Psoas muscle (tissue), 8 donors: ENCODE data around the gene TJP1. TPM values are rescaled to one million over a fixed set of nuclear protein-coding genes. Genes with fewer than 3 reads are reported as not detected.
A peak's percentile ranks its signal among the peaks of the same experiment; 100 is the strongest.
"Not testable (repeated sequence)": the region's sequence is repeated elsewhere in the genome, so short reads cannot be mapped to it uniquely, and the experiment has no call there.

Experiments
- ATAC-seq, 4 donors: fragments of 200-7000 bp; cut with Tn5 transposase; one replicate each; pipeline ENCODE4 v1.9.1; 2020; ENCODE audit warnings: moderate library complexity in 3 of 4, mild to moderate bottlenecking in 2 of 4
- DNase-seq, 2 donors: peaks; one replicate each; pipeline ENCODE4 v3.0.0-alpha.2; 2020
- H3K27ac ChIP-seq: fragments of 200-600 bp; one replicate; pipeline ENCODE4 v1.8.0; 2022
- H3K27me3 ChIP-seq, 3 donors: fragments of 200-600 bp in 1 of 3; one replicate each; pipeline versions ENCODE4 v1.6.1 to v1.8.0; 2013 to 2022; ENCODE audit warnings: low read length in 2 of 3, mild to moderate bottlenecking in 2 of 3, moderate library complexity in 1 of 3; ENCODE audit not compliant: insufficient read depth in 3 of 3
- H3K36me3 ChIP-seq, 2 donors: fragments of 200-600 bp in 1 of 2; one replicate each; pipeline versions ENCODE4 v1.6.1 to v1.8.0; 2013 to 2022; ENCODE audit warnings: low read depth in 1 of 2, mild to moderate bottlenecking in 1 of 2, moderate library complexity in 1 of 2; ENCODE audit not compliant: insufficient read depth in 1 of 2
- H3K4me1 ChIP-seq: fragments of 200-600 bp; one replicate; pipeline ENCODE4 v1.8.0; 2022
- H3K4me3 ChIP-seq: fragments of 200-600 bp; one replicate; pipeline ENCODE4 v1.8.0; 2022; ENCODE audit warnings: mild to moderate bottlenecking
- H3K9me3 ChIP-seq: fragments of 200-600 bp; one replicate; pipeline ENCODE4 v1.8.0; 2022
- CTCF ChIP-seq: fragments of 200-600 bp; IDR thresholded peaks from one replicate; pipeline ENCODE4 v1.8.0; 2022; ENCODE audit warnings: antibody characterized with exemption
- WGBS, 3 donors: extraction: QIAGEN DNeasy Blood & Tissue Kit; methylation state at CpG; one replicate each; pipeline versions ENCODE4 v1.1.6 to v1.1.7; 2013; 5-methylcytosine and 5-hydroxymethylcytosine counted together
- intact Hi-C, 2 donors: fragments of 100-400 bp; cut with DNase I; formaldehyde crosslinking; loops; one replicate each; pipeline versions ENCODE4 v1.11.0 to v1.14.2; 2022
- polyA plus RNA-seq, 3 donors: library from polyadenylated mRNA; stranded (reverse); fragments of 200-250 nt; gene quantifications; one replicate each; pipeline ENCODE4 v1.2.3, GENCODE V29; 2013
- total RNA-seq, 4 donors: library from RNA; stranded (reverse); fragmentation: NEBNext Ultra II Directional in 2 of 4; extraction: Animal tissue kit (Norgen Biotek cat#: 25700) in 2 of 4; gene quantifications; one replicate each; pipeline versions ENCODE4 v1.2.1 to v1.2.4, GENCODE V29; 2021 to 2023
- donor health status: healthy with polysubstance abuse.
- donor health status: DM: no; HTN: no; CAD: no; lungs with moderate emphysema.
- donor health status: Bipolar disorder and iron deficiency.
- donor health status: healthy.
- donor health status: DM: yes; HTN: yes; CAD: no.
- donor health status: DM: no; HTN: no; CAD: no.
- donor health status: DM: no; HTN: no; CAD: no.
- donor health status: DM: yes; HTN: yes; CAD: no.

The TJP1 gene
- total and polyA plus RNA-seq, 7 donors: 8.6 to 49.9 (median 32.6) TPM

DNA sequence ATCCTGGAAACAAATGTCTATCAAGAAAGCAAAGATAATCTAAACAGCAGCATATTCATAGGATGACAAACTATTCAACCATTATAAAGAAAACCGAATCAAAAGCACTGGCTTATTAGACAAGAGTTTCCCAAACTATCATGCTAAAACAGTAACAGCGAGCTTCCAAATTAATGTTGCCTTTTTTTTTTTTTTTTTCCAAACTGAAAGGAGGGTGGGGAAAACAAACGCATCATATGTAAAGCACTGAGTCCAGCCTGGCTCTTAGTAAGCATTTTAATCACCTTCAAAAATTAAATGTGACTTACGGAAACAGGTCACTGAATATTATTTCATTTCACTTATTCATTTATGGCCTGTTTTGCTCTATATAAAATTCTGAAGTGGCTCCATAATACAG lies 2.3 kb downstream of the TJP1 start:
- no peak for ATAC-seq
- WGBS, 3 donors: 60 to 74% (median 64%) methylated on average over 4 of the region's 4 CpGs
- intact Hi-C loops: loop anchor here (5.0 to 10.0 kb wide), 4 partner anchors 52 to 105 kb away; no protein-coding TSS in a partner anchor
- H3K36me3 ChIP-seq: no peaks in the 10 kb centered on the region
- no peaks in the 10 kb centered on the region for H3K27me3 ChIP-seq
- no peaks in the 10 kb centered on the region for H3K9me3 ChIP-seq
- no peak for TF ChIP-seq CTCF
- H3K27ac ChIP-seq: peak overlapping the region; percentile 99
- DNase-seq: no peak
- H3K4me1 ChIP-seq: peaks cover 31% of the 10 kb centered on the region
- peak overlapping the region; percentile 90 for H3K4me3 ChIP-seq

- Histone ChIP-seq H3K36me3 (no peaks in the 10 kb centered on the region), H3K4me3 (peak overlapping the region; percentile 90), H3K9me3 (no peaks in the 10 kb centered on the region), H3K27ac (no peak overlapping the region), H3K27me3 (no peaks in the 10 kb centered on the region), H3K4me1 (peaks cover 38% of the 10 kb centered on the region)
- WGBS, 3 donors: 76 to 80% (median 79%) methylated on average over 10 of the region's 10 CpGs
- DNase-seq: no peak
- intact Hi-C loops: no loop called here
- ATAC-seq: no peak
- no peak for TF ChIP-seq CTCF
Observed at GRCh38 chr15:29818141-29818540, 4.1 kb downstream of the TJP1 start.

- DNase-seq, H3K27me3 ChIP-seq, intact Hi-C loops, H3K27ac ChIP-seq, H3K4me3 ChIP-seq, H3K9me3 ChIP-seq, ATAC-seq, H3K36me3 ChIP-seq: not testable (repeated sequence)
- peaks cover 44% of the 10 kb centered on the region for H3K4me1 ChIP-seq
- 80 to 88% (median 84%) methylated on average over 3 of the region's 3 CpGs for WGBS, 3 donors
Observed at GRCh38 chr15:29817455-29817854, 4.8 kb downstream of the TJP1 start.

DNA sequence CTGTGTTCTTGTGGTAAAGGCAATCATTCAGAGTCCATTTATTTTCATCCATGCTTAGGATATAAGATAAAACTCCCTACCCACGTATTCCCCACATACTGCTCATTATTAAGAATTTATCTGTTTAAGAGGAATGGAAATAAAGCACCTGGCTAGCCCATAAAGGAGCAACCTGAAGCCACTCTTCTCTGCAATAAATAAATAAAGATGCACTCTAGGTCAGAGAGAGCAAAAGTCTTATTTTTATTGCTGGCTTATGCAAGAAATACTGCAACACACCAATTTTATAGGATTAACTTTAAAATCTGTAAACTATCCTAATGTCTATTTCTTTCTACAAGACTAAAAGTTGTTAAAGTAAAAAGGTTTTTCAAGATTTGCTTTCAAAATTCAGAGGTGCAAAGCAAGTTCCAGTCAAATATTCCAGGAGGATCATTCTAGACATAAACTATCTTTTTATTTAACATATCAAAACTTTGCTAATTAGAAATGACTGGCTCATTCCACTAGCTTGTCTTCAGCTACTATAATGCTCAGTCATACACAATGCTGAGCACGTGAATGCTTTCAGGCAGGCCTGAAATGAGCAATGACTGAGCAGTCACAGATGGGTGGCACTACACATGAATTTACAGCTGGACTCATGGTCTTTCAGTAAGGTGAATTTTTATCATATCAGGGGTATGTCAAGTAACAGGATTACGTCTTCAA lies 7.1 kb downstream of the TJP1 start:
- 65 to 72% (median 65%) methylated on average over 3 of the region's 3 CpGs for WGBS, 3 donors
- intact Hi-C loops: no loop called here
- Histone ChIP-seq H3K36me3 (no peaks in the 10 kb centered on the region), H3K4me3 (no peak overlapping the region), H3K27ac (no peak overlapping the region), H3K4me1 (peaks cover 43% of the 10 kb centered on the region), H3K9me3 (no peaks in the 10 kb centered on the region), H3K27me3 (no peaks in the 10 kb centered on the region)
- peak; percentile 60 to 76 (median 70) for ATAC-seq
- DNase-seq: no peak
- TF ChIP-seq CTCF: no peak

- DNase-seq (no peak), ATAC-seq (no peak)
- Histone ChIP-seq H3K4me1 (peaks cover 39% of the 10 kb centered on the region), H3K27ac (no peak overlapping the region), H3K36me3 (no peaks in the 10 kb centered on the region), H3K9me3 (no peaks in the 10 kb centered on the region), H3K4me3 (no peak overlapping the region), H3K27me3 (no peaks in the 10 kb centered on the region)
- intact Hi-C loops: no loop called here
- no peak for TF ChIP-seq CTCF
Observed at GRCh38 chr15:29813009-29813408, 9.3 kb downstream of the TJP1 start.
